GM15510 (cell line): ENCODE measurements around the gene ALOXE3.

Source experiments
- POLR2A ChIP-seq: IDR thresholded peaks from 3 replicates; pipeline ENCODE4 v1.6.1; 2011; ENCODE audit warnings: borderline replicate concordance; ENCODE audit not compliant: insufficient read length; ENCODE audit errors: extremely low read depth

ALOXE3 gene

DNA sequence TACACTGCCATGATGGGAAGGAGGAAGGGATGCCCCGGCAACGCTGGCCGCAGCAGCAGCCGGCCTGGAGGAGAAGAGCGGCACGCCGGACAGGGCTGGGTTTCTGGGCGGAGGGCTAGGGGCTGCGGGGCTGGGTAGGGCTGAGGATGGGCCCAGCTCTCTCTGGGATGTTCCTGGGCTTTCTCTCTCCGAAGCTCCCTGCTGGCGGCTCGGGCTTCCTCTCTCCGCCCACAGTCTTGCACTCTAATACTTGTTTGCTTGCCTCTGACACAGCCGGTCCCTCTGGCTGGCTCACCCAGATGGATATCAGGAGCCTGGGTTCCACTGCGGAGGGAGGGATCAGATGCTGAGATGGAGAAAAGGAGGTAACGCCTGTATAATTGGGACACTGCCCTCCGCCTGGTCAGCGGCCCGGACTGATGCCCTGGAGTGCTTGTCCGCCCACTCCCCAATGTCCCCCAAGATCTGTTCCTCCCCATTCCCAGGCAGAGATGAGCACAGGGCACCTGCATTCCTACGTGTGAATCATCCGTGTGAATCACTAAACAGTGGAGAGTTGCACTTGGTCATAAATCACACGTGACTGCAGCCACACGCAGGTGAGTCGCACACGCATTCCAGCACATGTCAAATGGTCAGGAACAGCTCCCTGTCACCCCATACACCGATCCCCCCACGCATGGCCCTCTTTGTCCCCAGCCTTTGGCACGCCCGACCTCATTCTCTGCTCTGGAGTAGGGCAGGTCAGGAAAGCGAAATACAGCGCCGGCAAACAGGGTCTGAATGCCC, at the start of gene ALOXE3:
ALOXE3 (minus strand) TSS at position 535 of the 789 bp plus-strand sequence; CDS start at position 11, 524 bp downstream.
- no peak for TF ChIP-seq POLR2A

DNA sequence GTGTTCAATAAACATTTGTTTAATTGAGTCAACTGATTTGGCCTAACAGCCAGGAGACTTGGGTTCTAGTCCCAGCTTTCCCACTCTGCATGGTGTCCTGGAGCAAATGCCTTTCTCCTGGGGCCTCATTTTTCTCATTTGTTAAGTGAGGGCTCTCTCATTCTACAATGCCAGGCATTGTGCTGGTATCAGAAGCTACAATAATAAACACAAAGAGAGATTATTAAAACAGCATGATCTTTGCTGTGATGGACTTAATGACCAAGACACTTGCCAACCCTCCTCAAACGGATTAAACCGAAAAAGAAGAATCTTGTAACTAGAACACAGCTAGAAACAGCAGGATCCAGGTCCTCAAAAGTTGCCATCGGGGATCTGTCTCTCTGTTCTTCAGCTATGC, 49.2 kb upstream of the ALOXE3 start:
- no peak for TF ChIP-seq POLR2A

DNA sequence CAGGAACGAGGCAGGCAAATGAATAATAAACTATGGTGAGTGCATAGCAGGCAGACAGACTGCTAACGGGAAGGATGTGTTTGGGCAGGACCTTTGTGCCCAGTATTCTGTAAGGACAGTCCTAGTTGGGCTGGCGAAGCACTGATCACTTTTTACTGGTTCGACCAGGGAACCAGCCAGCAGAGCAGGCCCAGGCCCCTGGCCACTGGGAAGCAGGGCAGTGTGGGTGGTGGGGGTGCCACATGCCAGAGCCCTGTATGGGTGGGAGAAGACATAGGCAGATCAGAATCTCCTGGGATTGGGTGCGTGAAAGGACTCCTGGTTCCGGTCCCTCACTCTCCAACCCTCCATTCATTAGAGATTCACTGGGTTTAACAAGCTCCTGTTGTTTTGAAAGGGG, 48.4 kb upstream of the ALOXE3 start:
- no peak for TF ChIP-seq POLR2A

- TF ChIP-seq POLR2A = no peak
Measured at GRCh38 chr17:8164815-8165131, 46.5 kb upstream of the ALOXE3 start.

DNA sequence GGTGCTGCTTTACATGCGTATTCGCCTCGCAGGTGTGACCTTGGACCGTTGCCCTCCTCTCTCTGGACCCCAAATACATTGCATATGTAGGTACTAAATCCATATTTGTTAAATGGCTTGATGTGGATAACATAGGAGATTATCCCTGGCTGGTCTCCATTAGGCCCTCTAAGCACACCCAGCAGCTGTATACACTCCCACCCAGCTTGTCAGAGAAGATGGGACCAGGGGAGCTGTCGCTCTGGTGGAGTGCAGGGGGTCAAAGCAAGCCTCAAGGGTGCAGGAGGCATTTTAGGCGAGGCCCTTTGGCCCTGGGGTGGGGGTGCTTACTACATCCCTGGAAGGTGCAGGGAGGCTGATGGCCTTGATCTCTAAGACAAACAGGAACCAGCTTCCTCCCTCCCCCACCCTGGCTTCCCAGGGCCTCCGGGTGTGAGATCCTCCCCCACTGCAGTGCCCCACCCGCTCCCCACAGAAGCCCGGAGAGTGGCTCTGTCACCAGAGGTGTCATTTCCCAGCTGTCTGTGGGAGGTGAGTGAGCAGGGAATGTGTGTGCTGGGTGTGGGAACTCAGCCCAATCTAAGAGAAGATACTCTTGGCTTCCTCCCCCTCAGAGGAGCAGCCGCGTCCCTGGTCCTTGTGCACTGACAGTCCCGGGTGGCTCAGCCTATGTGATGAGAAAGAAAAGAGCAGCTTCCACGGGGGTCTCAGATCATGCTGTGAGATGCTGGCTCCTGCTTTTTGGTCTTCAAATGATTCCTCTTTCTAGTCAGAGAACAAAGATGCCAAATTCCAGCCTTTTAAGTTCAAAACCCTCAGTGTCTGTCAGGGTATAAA, 45.9 kb upstream of the ALOXE3 start:
- TF ChIP-seq POLR2A = no peak

GRCh38 chr17:8162997-8163977, 45.0 kb upstream of the ALOXE3 start:
- TF ChIP-seq POLR2A = no peak

- peak; percentile 83 for TF ChIP-seq POLR2A
Measured at GRCh38 chr17:8162233-8162996, 44.1 kb upstream of the ALOXE3 start, which contains the start of gene VAMP2. Gene VAMP2, minus strand, starts transcription at chr17:8162948. Its CDS starts 69 bp downstream, at chr17:8162879.

DNA sequence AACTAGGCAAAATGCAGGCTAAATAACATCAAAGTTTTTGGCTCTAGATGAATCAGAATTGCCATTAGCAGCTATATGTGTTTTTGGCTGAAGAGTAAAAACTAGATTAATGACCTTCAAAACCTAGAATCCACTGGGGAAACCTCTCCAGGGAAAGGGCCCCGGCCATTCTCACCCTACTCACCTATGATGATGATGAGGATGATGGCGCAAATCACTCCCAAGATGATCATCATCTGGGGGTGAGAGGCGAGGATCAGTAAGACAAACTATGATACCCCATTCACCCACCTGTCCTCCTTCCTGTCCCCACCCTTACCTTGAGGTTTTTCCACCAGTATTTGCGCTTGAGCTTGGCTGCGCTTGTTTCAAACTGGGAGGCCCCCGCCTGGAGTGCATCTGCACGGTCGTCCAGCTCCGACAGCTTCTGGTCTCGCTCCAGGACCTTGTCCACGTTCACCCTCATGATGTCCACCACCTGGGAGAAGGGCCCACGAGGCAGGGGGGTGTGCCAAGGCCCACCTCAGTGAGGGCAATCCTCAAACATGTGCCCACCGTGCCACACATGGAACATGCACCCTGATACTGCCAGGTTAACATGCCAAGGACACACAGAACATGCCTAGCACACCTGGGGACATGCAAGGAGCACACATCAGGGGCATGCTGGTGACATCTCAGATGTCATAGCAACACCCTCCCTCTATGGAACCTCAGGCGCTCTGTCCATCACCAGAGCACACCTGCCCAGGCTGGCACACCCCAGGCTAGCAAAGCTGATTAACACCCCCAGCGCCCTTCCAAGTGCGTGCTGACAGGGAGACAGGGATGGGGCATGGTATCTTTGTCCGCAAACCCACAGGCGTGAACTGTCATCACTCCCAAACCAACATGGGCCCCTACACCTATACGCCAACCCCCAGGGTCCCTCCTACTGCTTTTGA, 43.2 kb upstream of the ALOXE3 start:
- no peak for TF ChIP-seq POLR2A

- TF ChIP-seq POLR2A = no peak
Measured at GRCh38 chr17:8160741-8161221, 42.5 kb upstream of the ALOXE3 start.

DNA sequence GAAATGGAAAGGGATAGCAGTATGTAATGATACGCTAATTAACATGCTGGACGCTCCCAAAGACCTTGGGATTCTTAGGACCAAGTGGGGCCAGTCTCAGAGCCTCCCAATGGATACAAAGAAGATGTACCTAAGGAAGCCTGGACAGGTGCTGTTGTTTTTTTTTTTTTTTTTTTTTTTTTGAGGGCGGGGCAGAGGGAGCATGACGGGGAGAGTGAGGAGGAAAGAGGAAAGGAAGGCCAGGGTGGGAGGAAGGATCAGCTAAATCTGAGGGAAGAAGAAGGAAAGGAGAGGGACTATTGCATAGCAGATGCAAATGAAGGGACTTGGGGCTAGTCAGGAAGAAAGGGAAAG, 41.9 kb upstream of the ALOXE3 start:
- TF ChIP-seq POLR2A = no peak

GRCh38 chr17:8159459-8160223, 41.3 kb upstream of the ALOXE3 start:
- TF ChIP-seq POLR2A = no peak

GRCh38 chr17:8159032-8159400, 40.7 kb upstream of the ALOXE3 start:
- TF ChIP-seq POLR2A = no peak

- TF ChIP-seq POLR2A = no peak
Measured at GRCh38 chr17:8158267-8159031, 40.1 kb upstream of the ALOXE3 start.
